Sigmoid colon (tissue), 4 donors: ENCODE data around the gene BCL7C.

Source experiments
- EP300 ChIP-seq, 4 donors: sonication (generic); formaldehyde crosslinking; IDR thresholded peaks; one replicate each; pipeline ENCODE4 v1.6.1; 2017; ENCODE audit warnings: antibody characterized with exemption in 4 of 4
- POLR2A ChIP-seq, 2 donors: fragments of 450-650 bp; IDR thresholded peaks; one replicate each; pipeline ENCODE4 v1.6.1; 2016; ENCODE audit warnings: antibody characterized with exemption in 2 of 2, mild to moderate bottlenecking in 2 of 2, moderate library complexity in 2 of 2
- TF ChIP-seq, protein P1 (sequence below), 4 experiments: fragments of 450-650 bp in 3 of 4; fragments of 200-600 bp in 1 of 4; IDR thresholded peaks; one replicate each; pipeline ENCODE4 v1.5.1; 2016 to 2019; ENCODE audit warnings: antibody characterized with exemption in 4 of 4, mild to moderate bottlenecking in 3 of 4, moderate library complexity in 2 of 4

DNA sequence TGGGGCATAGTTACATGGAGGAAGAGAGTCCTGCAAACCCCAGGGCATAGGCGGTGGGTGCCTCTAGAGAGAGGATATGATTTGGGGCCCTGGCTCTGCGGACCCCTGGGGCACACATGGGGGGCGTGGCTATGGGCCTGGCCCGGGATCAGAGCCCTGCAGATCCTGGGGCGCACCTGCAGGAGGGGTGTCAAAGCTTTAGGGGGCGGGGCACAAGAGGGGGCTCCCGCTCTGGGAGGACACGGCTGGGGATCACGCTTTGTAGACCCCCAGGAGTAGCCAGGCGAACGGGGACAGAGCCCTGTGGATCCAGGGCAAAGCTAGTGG lies 497 bp downstream of the BCL7C start:
- TF ChIP-seq, protein P1, sequence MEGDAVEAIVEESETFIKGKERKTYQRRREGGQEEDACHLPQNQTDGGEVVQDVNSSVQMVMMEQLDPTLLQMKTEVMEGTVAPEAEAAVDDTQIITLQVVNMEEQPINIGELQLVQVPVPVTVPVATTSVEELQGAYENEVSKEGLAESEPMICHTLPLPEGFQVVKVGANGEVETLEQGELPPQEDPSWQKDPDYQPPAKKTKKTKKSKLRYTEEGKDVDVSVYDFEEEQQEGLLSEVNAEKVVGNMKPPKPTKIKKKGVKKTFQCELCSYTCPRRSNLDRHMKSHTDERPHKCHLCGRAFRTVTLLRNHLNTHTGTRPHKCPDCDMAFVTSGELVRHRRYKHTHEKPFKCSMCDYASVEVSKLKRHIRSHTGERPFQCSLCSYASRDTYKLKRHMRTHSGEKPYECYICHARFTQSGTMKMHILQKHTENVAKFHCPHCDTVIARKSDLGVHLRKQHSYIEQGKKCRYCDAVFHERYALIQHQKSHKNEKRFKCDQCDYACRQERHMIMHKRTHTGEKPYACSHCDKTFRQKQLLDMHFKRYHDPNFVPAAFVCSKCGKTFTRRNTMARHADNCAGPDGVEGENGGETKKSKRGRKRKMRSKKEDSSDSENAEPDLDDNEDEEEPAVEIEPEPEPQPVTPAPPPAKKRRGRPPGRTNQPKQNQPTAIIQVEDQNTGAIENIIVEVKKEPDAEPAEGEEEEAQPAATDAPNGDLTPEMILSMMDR (IDR thresholded peaks at IDR 0.05) = no peak
- TF ChIP-seq POLR2A (IDR thresholded peaks at IDR 0.05) (no peak), EP300 (IDR thresholded peaks at IDR 0.05) (no peak)
